Large intestine (tissue), 3 donors: ENCODE data around the gene LEAP2. TPM values are rescaled to one million over a fixed set of nuclear protein-coding genes. Genes with fewer than 3 reads are reported as not detected.
A peak's percentile ranks its signal among the peaks of the same experiment; 100 is the strongest.
"Not testable (repeated sequence)": the region's sequence is repeated elsewhere in the genome, so short reads cannot be mapped to it uniquely, and the experiment has no call there.

ENCODE experiments used
- DNase-seq, 2 donors: peaks; one replicate each; pipeline versions ENCODE4 v3.0.0 to v3.0.0-alpha.2; 2013
- H3K27ac ChIP-seq: one replicate; pipeline ENCODE4 v1.5.1; 2013; ENCODE audit warnings: low read length
- H3K27me3 ChIP-seq: 2 replicates; pipeline ENCODE4 v1.6.1; 2013; ENCODE audit warnings: low read length; ENCODE audit not compliant: control insufficient read depth, insufficient read depth
- H3K36me3 ChIP-seq: 2 replicates; pipeline ENCODE4 v1.6.1; 2013; ENCODE audit warnings: low read length; ENCODE audit not compliant: control insufficient read depth, insufficient read depth
- H3K4me1 ChIP-seq: one replicate; pipeline ENCODE4 v1.6.1; 2013; ENCODE audit warnings: low read length; ENCODE audit not compliant: control insufficient read depth, insufficient read depth
- H3K4me3 ChIP-seq: one replicate; pipeline ENCODE4 v1.5.1; 2013; ENCODE audit warnings: low read length
- H3K9me3 ChIP-seq: one replicate; pipeline ENCODE4 v1.6.1; 2013; ENCODE audit warnings: mild to moderate bottlenecking, low read depth, low read length, moderate library complexity; ENCODE audit not compliant: control insufficient read depth
- whole genome bisulfite sequencing: methylation state at CpG from one replicate; pipeline ENCODE4 v1.1.5; 2013; ENCODE audit warnings: low lambda C conversion rate; ENCODE audit not compliant: insufficient coverage; 5-methylcytosine and 5-hydroxymethylcytosine counted together
- polyA plus RNA-seq: library from polyadenylated mRNA; unstranded; fragments of 120-200 nt; gene quantifications from one replicate; pipeline ENCODE4 v1.2.1, GENCODE V29; 2013

The LEAP2 gene
- polyA plus RNA-seq, 1 donor, result 12.3 TPM

DNA sequence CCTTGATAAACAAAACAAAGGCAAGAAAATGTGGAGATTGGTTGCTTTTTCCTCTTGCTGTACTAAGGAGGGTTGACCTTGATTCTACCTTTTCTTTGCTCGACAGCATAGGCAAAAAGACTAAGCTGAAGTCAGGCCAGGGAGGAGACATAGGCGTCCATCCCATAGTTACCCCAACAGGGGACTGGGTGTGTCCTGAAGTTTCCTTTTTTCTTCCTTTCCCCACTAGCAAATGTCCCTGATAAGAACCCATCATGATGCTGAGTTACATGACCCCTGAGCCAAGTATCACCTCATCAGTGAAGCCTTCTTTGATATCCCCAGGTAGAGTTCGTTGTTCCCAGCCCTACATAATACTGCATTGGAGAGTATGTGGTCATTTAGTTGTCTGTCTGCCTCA lies 33.2 kb upstream of the LEAP2 start:
- no peaks in the 10 kb centered on the region for H3K9me3 ChIP-seq
- peaks cover 51% of the 10 kb centered on the region for H3K4me1 ChIP-seq
- no peaks in the 10 kb centered on the region for H3K36me3 ChIP-seq
- peak overlapping the region; percentile 74 for H3K27ac ChIP-seq
- no peaks in the 10 kb centered on the region for H3K27me3 ChIP-seq
- no peak for DNase-seq
- WGBS, result no CpG with 5 or more reads among the region's 3 CpGs
- H3K4me3 ChIP-seq, result no peak overlapping the region

DNA sequence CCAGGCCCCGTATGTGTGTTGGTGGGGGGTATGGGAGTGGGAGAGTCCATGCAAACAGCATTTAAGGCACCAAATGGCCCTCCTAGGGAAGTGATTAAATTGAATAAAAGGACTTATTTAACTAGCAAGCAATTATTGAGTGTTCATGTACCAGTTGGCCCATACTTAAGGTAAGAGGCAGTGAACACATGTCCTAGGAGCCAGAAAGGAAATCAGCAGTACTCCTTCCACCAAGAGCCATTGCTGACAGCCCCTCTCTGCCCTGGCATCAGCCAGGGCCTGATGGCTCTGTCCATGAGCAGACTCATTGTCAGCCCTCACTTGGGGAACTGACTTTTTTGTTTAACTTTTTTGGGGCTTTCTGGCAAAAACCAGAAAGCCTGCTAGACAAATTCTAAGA lies 32.6 kb upstream of the LEAP2 start:
- Histone ChIP-seq H3K27ac (peak overlapping the region; percentile 74), H3K9me3 (no peaks in the 10 kb centered on the region), H3K36me3 (no peaks in the 10 kb centered on the region), H3K4me3 (no peak overlapping the region), H3K4me1 (peaks cover 50% of the 10 kb centered on the region), H3K27me3 (no peaks in the 10 kb centered on the region)
- no peak for DNase-seq
- no CpG with 5 or more reads among the region's 1 CpG for WGBS

DNA sequence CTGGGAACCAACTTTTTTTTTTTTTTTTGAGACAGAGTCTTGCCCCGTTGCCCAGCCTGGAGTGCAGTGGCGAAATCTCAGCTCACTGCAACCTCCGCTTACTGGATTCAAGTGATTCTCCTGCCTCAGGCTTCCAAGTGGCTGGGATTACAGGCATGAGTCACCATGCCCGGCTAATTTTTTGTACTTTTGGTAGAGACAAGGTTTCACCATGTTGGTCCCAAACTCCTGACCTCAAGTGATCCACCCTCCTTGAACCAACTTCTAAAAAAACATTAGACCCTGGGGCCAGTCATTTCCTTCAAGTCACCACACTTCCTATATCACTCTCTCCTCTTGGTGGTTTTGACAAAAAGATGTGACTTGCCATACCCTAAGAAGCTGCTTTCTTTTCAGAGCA lies 32.2 kb upstream of the LEAP2 start:
- Histone ChIP-seq H3K27me3 (no peaks in the 10 kb centered on the region), H3K4me3 (no peak overlapping the region), H3K9me3 (no peaks in the 10 kb centered on the region), H3K4me1 (peaks cover 49% of the 10 kb centered on the region), H3K27ac (peak overlapping the region; percentile 74), H3K36me3 (no peaks in the 10 kb centered on the region)
- no peak for DNase-seq
- no CpG with 5 or more reads among the region's 4 CpGs for WGBS

- Histone ChIP-seq H3K4me1 (peaks cover 13% of the 10 kb centered on the region), H3K9me3 (no peaks in the 10 kb centered on the region), H3K27ac (no peak overlapping the region), H3K27me3 (no peaks in the 10 kb centered on the region), H3K4me3 (no peak overlapping the region), H3K36me3 (no peaks in the 10 kb centered on the region)
- WGBS, result 84% methylated on average over 3 of the region's 8 CpGs
- DNase-seq, result no peak
Observed at GRCh38 chr5:132848270-132848669, 25.2 kb upstream of the LEAP2 start.

- Histone ChIP-seq H3K27me3 (no peaks in the 10 kb centered on the region), H3K4me1 (peaks cover 13% of the 10 kb centered on the region), H3K9me3 (no peaks in the 10 kb centered on the region), H3K4me3 (no peak overlapping the region), H3K36me3 (no peaks in the 10 kb centered on the region), H3K27ac (peak overlapping the region; percentile 35)
- no CpG with 5 or more reads among the region's 1 CpG for WGBS
- DNase-seq, result peak in 1 of 2 donors; percentile 72
Observed at GRCh38 chr5:132849347-132849746, 24.1 kb upstream of the LEAP2 start.

GRCh38 chr5:132850066-132850465 lies 23.4 kb upstream of the LEAP2 start:
- H3K27ac ChIP-seq, result peak overlapping the region; percentile 35
- no peaks in the 10 kb centered on the region for H3K9me3 ChIP-seq
- no peak for DNase-seq
- no peaks in the 10 kb centered on the region for H3K27me3 ChIP-seq
- no peaks in the 10 kb centered on the region for H3K36me3 ChIP-seq
- peaks cover 13% of the 10 kb centered on the region for H3K4me1 ChIP-seq
- WGBS, result 50% methylated on average over 1 of the region's 2 CpGs
- no peak overlapping the region for H3K4me3 ChIP-seq

GRCh38 chr5:132853323-132853722 lies 20.1 kb upstream of the LEAP2 start:
- Histone ChIP-seq H3K4me1 (peaks cover 13% of the 10 kb centered on the region), H3K27ac (no peak overlapping the region), H3K27me3 (no peaks in the 10 kb centered on the region), H3K9me3 (no peaks in the 10 kb centered on the region), H3K36me3 (no peaks in the 10 kb centered on the region), H3K4me3 (no peak overlapping the region)
- DNase-seq, result no peak
- WGBS, result no CpG with 5 or more reads among the region's 3 CpGs

GRCh38 chr5:132853790-132854189 lies 19.7 kb upstream of the LEAP2 start:
- no CpG with 5 or more reads among the region's 1 CpG for WGBS
- H3K27me3 ChIP-seq, result no peaks in the 10 kb centered on the region
- DNase-seq, result no peak
- peaks cover 13% of the 10 kb centered on the region for H3K4me1 ChIP-seq
- H3K4me3 ChIP-seq, result no peak overlapping the region
- no peak overlapping the region for H3K27ac ChIP-seq
- no peaks in the 10 kb centered on the region for H3K36me3 ChIP-seq
- no peaks in the 10 kb centered on the region for H3K9me3 ChIP-seq

DNA sequence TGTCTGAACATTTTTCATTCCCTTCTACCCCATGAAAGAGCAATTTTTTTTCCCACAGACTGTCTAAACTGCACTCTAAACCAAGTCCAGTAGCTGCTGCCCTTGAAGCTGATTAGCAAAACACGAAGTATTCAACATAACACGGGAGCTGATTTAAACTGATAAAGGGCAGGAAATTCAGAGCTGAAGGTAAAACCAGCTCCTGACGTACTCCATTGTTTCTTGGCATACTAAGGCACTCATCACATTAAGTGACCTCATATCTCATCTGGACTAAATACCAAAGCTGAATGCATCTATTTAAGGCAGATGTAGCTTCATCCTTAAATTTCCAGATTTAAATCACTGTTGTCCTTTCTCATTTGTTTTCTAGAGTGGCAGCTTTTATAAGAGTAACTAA lies 19.2 kb upstream of the LEAP2 start:
- Histone ChIP-seq H3K4me1 (peaks cover 9% of the 10 kb centered on the region), H3K4me3 (no peak overlapping the region), H3K9me3 (no peaks in the 10 kb centered on the region), H3K36me3 (no peaks in the 10 kb centered on the region), H3K27me3 (no peaks in the 10 kb centered on the region), H3K27ac (no peak overlapping the region)
- DNase-seq, result peak in 1 of 2 donors; percentile 50
- WGBS, result no CpG with 5 or more reads among the region's 3 CpGs

DNA sequence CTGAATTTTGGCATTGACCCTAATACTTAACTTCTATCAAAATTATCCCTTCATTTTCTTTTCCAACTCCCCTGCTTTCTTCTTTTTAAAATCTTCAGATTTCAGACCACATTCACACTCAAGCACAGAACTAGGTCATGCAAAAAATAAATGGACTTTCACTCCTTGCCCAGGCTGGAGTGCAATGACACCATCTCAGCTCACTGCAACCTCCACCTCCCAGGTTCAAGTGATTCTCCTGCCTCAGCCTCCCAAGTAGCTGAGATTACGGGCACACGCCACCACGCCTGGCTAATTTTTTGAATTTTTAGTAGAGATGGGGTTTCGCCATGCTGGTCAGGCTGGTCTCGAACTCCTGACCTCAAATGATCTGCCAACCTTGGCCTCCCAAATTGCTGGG lies 18.5 kb upstream of the LEAP2 start:
- WGBS, result no CpG with 5 or more reads among the region's 5 CpGs
- not testable (repeated sequence) for H3K4me3 ChIP-seq

DNA sequence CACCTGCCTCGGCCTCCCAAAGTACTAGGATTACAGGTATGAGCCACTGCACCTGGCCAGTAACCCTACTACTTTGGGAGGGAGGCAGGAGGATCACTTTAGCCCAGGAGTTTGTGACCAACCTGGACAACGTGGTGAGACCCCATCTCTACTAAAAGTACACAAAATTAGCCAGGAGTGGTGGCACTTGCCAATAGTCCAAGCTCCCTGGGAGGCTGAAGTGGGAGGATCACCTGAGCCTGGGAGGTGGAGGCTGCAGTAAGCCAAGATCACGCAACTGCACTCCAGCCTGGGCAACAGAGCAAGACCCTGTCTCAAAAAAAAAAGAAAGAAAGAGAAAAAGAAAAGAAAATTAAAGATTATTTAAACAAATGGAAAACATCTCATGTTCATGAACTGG lies 17.5 kb upstream of the LEAP2 start:
- H3K36me3 ChIP-seq, result no peaks in the 10 kb centered on the region
- H3K27ac ChIP-seq, result no peak overlapping the region
- no peaks in the 10 kb centered on the region for H3K4me1 ChIP-seq
- no CpG with 5 or more reads among the region's 3 CpGs for WGBS
- no peak overlapping the region for H3K4me3 ChIP-seq
- DNase-seq, result no peak
- no peaks in the 10 kb centered on the region for H3K27me3 ChIP-seq
- H3K9me3 ChIP-seq, result no peaks in the 10 kb centered on the region

More for the DNA sequence above, 18.5 kb upstream of the LEAP2 start:
- not testable (repeated sequence) for H3K9me3 ChIP-seq, H3K4me1 ChIP-seq, H3K36me3 ChIP-seq, H3K27ac ChIP-seq, H3K27me3 ChIP-seq, DNase-seq
